ENCODE data around the gene ZC3H12A.

DNA sequence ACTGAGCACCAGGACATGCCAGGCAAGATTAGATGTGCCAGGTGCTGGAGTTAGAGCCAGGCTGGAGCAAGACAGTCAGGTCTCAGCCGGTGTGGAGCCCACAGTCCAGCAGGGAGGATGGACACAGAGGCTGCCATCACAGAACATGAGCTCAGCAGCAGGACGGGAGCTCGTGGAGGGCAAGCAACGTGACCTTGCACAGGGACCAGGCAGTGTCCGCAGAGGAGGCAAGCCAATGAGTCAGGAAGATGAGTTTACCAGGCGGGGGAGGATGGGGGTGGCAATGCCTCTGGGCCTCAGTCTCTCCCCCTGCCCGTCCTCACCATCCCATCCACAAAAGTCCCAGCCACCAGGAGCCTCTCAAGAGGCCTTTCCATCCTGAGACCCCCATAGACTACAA, 20.7 kb upstream of the ZC3H12A start:
- TF ChIP-seq, protein P1, sequence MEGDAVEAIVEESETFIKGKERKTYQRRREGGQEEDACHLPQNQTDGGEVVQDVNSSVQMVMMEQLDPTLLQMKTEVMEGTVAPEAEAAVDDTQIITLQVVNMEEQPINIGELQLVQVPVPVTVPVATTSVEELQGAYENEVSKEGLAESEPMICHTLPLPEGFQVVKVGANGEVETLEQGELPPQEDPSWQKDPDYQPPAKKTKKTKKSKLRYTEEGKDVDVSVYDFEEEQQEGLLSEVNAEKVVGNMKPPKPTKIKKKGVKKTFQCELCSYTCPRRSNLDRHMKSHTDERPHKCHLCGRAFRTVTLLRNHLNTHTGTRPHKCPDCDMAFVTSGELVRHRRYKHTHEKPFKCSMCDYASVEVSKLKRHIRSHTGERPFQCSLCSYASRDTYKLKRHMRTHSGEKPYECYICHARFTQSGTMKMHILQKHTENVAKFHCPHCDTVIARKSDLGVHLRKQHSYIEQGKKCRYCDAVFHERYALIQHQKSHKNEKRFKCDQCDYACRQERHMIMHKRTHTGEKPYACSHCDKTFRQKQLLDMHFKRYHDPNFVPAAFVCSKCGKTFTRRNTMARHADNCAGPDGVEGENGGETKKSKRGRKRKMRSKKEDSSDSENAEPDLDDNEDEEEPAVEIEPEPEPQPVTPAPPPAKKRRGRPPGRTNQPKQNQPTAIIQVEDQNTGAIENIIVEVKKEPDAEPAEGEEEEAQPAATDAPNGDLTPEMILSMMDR (IDR thresholded peaks at IDR 0.05) = no peak
- no peak for TF ChIP-seq EZH2 (IDR thresholded peaks at IDR 0.05; ENCODE audit: borderline replicate concordance, insufficient read depth, low read depth, low read length, poor library complexity, severe bottlenecking)
